ENCODE measurements around the gene GGT5. TPM values are rescaled to one million over a fixed set of nuclear protein-coding genes. Genes with fewer than 3 reads are reported as not detected.

The GGT5 gene
- total and polyA plus RNA-seq, 2 of the 13 experiments (the other 11 are each of a cell fraction or from before 2014, with no cell fraction given): 0.69 to 3.1 TPM

GRCh38 chr22:24247564-24248344, 2.9 kb upstream of the GGT5 start (continued):
- TF ChIP-seq EHMT2 (IDR thresholded peaks at IDR 0.05; ENCODE audit: borderline replicate concordance, low read depth, low read length) (no peak), ADNP (CRISPR knock-in tag; IDR thresholded peaks at IDR 0.05) (no peak), DNMT3B (CRISPR knock-in tag; conservative IDR thresholded peaks at IDR 0.05) (no peak), RBAK (CRISPR knock-in tag; IDR thresholded peaks at IDR 0.05) (no peak), KLF6 (CRISPR knock-in tag; IDR thresholded peaks at IDR 0.05) (no peak), ZNF607 (CRISPR knock-in tag; IDR thresholded peaks at IDR 0.05; ENCODE audit: borderline replicate concordance) (no peak), ZNF510 (CRISPR knock-in tag; IDR thresholded peaks at IDR 0.05; ENCODE audit: low read depth) (no peak), MAZ (IDR thresholded peaks at IDR 0.05; ENCODE audit: borderline replicate concordance, low read depth, low read length) (no peak), MAZ (CRISPR knock-in tag; IDR thresholded peaks at IDR 0.05; ENCODE audit: low read depth) (no peak), ZFP90 (CRISPR knock-in tag; IDR thresholded peaks at IDR 0.05; ENCODE audit: borderline replicate concordance) (no peak), SNAI1 (CRISPR knock-in tag; IDR thresholded peaks at IDR 0.05; ENCODE audit: borderline replicate concordance) (no peak), CBX5 (CRISPR knock-in tag; IDR thresholded peaks at IDR 0.05; ENCODE audit: borderline replicate concordance) (no peak), HOXA3 (CRISPR knock-in tag; IDR thresholded peaks at IDR 0.05) (peak; percentile 34; the same call in 1 of the 2 replicates), ZNF263 (CRISPR knock-in tag; IDR thresholded peaks at IDR 0.05) (no peak), ZHX1 (CRISPR knock-in tag; IDR thresholded peaks at IDR 0.05; ENCODE audit: low read depth) (no peak), ZBTB7A (CRISPR knock-in tag; IDR thresholded peaks at IDR 0.05) (no peak), ZNF772 (CRISPR knock-in tag; IDR thresholded peaks at IDR 0.05) (no peak), BRD4 (CRISPR knock-in tag; IDR thresholded peaks at IDR 0.05) (no peak), NFATC3 (CRISPR knock-in tag; IDR thresholded peaks at IDR 0.05) (no peak), CENPT (CRISPR knock-in tag; IDR thresholded peaks at IDR 0.05; ENCODE audit: low read depth) (no peak)
- TF ChIP-seq, protein P1, sequence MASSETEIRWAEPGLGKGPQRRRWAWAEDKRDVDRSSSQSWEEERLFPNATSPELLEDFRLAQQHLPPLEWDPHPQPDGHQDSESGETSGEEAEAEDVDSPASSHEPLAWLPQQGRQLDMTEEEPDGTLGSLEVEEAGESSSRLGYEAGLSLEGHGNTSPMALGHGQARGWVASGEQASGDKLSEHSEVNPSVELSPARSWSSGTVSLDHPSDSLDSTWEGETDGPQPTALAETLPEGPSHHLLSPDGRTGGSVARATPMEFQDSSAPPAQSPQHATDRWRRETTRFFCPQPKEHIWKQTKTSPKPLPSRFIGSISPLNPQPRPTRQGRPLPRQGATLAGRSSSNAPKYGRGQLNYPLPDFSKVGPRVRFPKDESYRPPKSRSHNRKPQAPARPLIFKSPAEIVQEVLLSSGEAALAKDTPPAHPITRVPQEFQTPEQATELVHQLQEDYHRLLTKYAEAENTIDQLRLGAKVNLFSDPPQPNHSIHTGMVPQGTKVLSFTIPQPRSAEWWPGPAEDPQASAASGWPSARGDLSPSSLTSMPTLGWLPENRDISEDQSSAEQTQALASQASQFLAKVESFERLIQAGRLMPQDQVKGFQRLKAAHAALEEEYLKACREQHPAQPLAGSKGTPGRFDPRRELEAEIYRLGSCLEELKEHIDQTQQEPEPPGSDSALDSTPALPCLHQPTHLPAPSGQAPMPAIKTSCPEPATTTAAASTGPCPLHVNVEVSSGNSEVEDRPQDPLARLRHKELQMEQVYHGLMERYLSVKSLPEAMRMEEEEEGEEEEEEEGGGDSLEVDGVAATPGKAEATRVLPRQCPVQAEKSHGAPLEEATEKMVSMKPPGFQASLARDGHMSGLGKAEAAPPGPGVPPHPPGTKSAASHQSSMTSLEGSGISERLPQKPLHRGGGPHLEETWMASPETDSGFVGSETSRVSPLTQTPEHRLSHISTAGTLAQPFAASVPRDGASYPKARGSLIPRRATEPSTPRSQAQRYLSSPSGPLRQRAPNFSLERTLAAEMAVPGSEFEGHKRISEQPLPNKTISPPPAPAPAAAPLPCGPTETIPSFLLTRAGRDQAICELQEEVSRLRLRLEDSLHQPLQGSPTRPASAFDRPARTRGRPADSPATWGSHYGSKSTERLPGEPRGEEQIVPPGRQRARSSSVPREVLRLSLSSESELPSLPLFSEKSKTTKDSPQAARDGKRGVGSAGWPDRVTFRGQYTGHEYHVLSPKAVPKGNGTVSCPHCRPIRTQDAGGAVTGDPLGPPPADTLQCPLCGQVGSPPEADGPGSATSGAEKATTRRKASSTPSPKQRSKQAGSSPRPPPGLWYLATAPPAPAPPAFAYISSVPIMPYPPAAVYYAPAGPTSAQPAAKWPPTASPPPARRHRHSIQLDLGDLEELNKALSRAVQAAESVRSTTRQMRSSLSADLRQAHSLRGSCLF (CRISPR knock-in tag; IDR thresholded peaks at IDR 0.05; ENCODE audit: borderline replicate concordance): no peak
- TF ChIP-seq, protein P2, sequence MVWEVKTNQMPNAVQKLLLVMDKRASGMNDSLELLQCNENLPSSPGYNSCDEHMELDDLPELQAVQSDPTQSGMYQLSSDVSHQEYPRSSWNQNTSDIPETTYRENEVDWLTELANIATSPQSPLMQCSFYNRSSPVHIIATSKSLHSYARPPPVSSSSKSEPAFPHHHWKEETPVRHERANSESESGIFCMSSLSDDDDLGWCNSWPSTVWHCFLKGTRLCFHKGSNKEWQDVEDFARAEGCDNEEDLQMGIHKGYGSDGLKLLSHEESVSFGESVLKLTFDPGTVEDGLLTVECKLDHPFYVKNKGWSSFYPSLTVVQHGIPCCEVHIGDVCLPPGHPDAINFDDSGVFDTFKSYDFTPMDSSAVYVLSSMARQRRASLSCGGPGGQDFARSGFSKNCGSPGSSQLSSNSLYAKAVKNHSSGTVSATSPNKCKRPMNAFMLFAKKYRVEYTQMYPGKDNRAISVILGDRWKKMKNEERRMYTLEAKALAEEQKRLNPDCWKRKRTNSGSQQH (CRISPR knock-in tag; IDR thresholded peaks at IDR 0.05; ENCODE audit: low read depth): no peak

Data from HepG2 (cell line).